Measurements from ENCODE around the gene ELOVL7.

Gene ELOVL7

DNA sequence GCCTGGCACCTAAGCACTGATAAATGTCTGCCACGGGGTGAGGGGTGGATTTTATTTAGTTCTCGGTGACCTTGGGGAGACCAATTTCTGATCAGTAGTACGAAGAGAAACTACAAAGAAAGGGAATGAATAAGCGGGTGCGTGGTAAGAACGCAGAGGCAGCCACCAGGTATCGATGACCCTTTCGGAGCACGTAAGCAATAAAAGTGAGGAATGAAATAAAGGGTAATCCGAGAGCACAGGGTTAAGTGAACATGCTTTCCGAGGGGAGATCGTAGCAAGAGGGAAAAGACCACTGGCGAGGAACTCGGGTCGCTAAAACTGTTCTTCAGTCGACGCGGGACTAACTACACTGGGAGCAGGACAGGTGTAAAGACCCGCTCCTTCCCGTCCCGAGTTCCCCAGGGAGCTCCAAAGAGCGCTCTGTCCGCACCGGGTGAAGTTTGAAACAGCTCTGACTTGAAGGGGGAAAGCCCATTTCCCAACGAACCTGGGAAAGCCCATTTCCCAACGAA is 1.1 kb downstream of the ELOVL7 start:
- Histone ChIP-seq H3K27ac (ENCODE audit: low read depth, low read length, poor library complexity, severe bottlenecking) (no peak overlapping the region), H3K4me1 (ENCODE audit: insufficient read depth, low read length, severe bottlenecking) (peaks cover 5% of the 10 kb centered on the region), H3K36me3 (ENCODE audit: insufficient read depth, low read length) (no peaks in the 10 kb centered on the region), H3F3A (ENCODE audit: insufficient read depth, low read length) (no peaks in the 10 kb centered on the region), H3K9me3 (ENCODE audit: low read length) (no peaks in the 10 kb centered on the region), H4K20me1 (ENCODE audit: insufficient read depth, low read length) (no peaks in the 10 kb centered on the region), H3K79me2 (ENCODE audit: insufficient read depth, low read length) (no peaks in the 10 kb centered on the region), H3K9ac (ENCODE audit: low read length) (no peak overlapping the region), H3K4me3 (ENCODE audit: low read depth, low read length, poor library complexity, severe bottlenecking) (peak overlapping the region; percentile 83), H3K27me3 (ENCODE audit: insufficient read depth, low read length) (no peaks in the 10 kb centered on the region), H3K4me2 (ENCODE audit: low read length) (peak overlapping the region; percentile 77; the same call in 1 of the 2 replicates), H3K9me2 (ENCODE audit: low read depth, low read length) (no peaks in the 10 kb centered on the region), H2AFZ (ENCODE audit: low read length) (no peak overlapping the region)
- TF ChIP-seq, protein P1, sequence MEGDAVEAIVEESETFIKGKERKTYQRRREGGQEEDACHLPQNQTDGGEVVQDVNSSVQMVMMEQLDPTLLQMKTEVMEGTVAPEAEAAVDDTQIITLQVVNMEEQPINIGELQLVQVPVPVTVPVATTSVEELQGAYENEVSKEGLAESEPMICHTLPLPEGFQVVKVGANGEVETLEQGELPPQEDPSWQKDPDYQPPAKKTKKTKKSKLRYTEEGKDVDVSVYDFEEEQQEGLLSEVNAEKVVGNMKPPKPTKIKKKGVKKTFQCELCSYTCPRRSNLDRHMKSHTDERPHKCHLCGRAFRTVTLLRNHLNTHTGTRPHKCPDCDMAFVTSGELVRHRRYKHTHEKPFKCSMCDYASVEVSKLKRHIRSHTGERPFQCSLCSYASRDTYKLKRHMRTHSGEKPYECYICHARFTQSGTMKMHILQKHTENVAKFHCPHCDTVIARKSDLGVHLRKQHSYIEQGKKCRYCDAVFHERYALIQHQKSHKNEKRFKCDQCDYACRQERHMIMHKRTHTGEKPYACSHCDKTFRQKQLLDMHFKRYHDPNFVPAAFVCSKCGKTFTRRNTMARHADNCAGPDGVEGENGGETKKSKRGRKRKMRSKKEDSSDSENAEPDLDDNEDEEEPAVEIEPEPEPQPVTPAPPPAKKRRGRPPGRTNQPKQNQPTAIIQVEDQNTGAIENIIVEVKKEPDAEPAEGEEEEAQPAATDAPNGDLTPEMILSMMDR (IDR thresholded peaks at IDR 0.05; ENCODE audit: low read length): no peak

DNA sequence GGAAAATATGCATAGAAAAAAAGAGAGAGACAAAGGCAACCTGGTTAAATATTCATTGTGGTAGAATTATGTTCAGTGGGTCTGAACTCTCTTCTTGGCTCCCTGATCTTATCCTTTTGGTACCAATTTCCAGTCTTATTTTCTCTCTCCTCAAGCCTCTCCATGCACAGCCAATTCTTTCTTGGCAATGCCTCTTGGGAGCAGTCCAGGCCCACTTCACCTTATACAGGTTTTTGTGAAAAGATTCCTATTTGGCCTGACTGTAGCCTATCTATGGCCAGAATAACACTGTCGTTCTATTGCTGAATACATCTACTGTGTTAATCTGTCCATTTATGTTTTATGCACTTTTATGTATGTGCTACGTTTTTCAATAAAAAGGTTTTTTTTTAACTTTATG is 2.7 kb downstream of the ELOVL7 start:
- Histone ChIP-seq H4K20me1 (ENCODE audit: insufficient read depth, low read length) (no peaks in the 10 kb centered on the region), H3K4me1 (ENCODE audit: insufficient read depth, low read length, severe bottlenecking) (peaks cover 5% of the 10 kb centered on the region), H3K9ac (ENCODE audit: low read length) (no peak overlapping the region), H2AFZ (ENCODE audit: low read length) (no peak overlapping the region), H3K9me2 (ENCODE audit: low read depth, low read length) (no peaks in the 10 kb centered on the region), H3K36me3 (ENCODE audit: insufficient read depth, low read length) (no peaks in the 10 kb centered on the region), H3K4me3 (ENCODE audit: low read depth, low read length, poor library complexity, severe bottlenecking) (no peak overlapping the region), H3K79me2 (ENCODE audit: insufficient read depth, low read length) (no peaks in the 10 kb centered on the region), H3K4me2 (ENCODE audit: low read length) (no peak overlapping the region), H3K9me3 (ENCODE audit: low read length) (no peaks in the 10 kb centered on the region), H3F3A (ENCODE audit: insufficient read depth, low read length) (no peaks in the 10 kb centered on the region), H3K27me3 (ENCODE audit: insufficient read depth, low read length) (no peaks in the 10 kb centered on the region), H3K27ac (ENCODE audit: low read depth, low read length, poor library complexity, severe bottlenecking) (no peak overlapping the region)
- TF ChIP-seq, protein P1 (IDR thresholded peaks at IDR 0.05; ENCODE audit: low read length): no peak
- no peak for TF ChIP-seq EZH2 (IDR thresholded peaks at IDR 0.05; ENCODE audit: borderline replicate concordance, low read length)

DNA sequence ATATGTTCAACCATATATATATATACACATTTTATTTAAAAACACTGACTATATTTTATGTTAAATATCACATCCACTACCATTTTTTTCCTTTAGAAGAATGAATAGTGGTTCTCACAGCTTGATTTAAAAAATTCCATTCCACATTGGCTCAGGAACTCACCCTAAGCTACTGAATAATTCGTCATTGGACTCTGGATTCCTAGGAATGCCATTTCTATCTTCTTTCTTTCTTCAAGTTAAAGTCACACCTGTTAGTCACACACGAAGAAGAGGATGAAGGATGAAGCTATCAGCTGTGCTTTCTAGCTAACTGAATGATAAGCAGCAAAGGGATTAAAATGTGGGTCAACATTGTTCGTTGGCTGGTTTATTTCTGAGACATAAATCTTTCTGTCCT is 7.9 kb downstream of the ELOVL7 start:
- H3K9me3 ChIP-seq (ENCODE audit: low read length): no peaks in the 10 kb centered on the region
- H3K9ac ChIP-seq (ENCODE audit: low read length): no peak overlapping the region
- no peak overlapping the region for H2AFZ ChIP-seq (ENCODE audit: low read length)
- no peaks in the 10 kb centered on the region for H3K9me2 ChIP-seq (ENCODE audit: low read depth, low read length)
- H3F3A ChIP-seq (ENCODE audit: insufficient read depth, low read length): no peaks in the 10 kb centered on the region
- H3K27me3 ChIP-seq (ENCODE audit: insufficient read depth, low read length): no peaks in the 10 kb centered on the region
- H3K4me2 ChIP-seq (ENCODE audit: low read length): no peak overlapping the region
- no peak overlapping the region for H3K27ac ChIP-seq (ENCODE audit: low read depth, low read length, poor library complexity, severe bottlenecking)
- H3K36me3 ChIP-seq (ENCODE audit: insufficient read depth, low read length): no peaks in the 10 kb centered on the region
- H3K79me2 ChIP-seq (ENCODE audit: insufficient read depth, low read length): no peaks in the 10 kb centered on the region
- H4K20me1 ChIP-seq (ENCODE audit: insufficient read depth, low read length): no peaks in the 10 kb centered on the region
- TF ChIP-seq EZH2 (IDR thresholded peaks at IDR 0.05; ENCODE audit: borderline replicate concordance, low read length): no peak
- TF ChIP-seq, protein P1 (IDR thresholded peaks at IDR 0.05; ENCODE audit: low read length): no peak
- H3K4me3 ChIP-seq (ENCODE audit: low read depth, low read length, poor library complexity, severe bottlenecking): no peak overlapping the region
- H3K4me1 ChIP-seq (ENCODE audit: insufficient read depth, low read length, severe bottlenecking): no peaks in the 10 kb centered on the region

Data from OCI-LY1 (cell line).